Spleen (tissue), 11 donors: ENCODE measurements around the gene GUCA2A. TPM values are rescaled to one million over a fixed set of nuclear protein-coding genes. Genes with fewer than 3 reads are reported as not detected.

Source experiments
- DNase-seq: peaks from one replicate; pipeline ENCODE4 v3.0.0-alpha.2; 2020
- H3K27ac ChIP-seq, 8 donors: fragments of 200-600 bp; sonication (generic) in 7 of 8; 1 replicate in 4 of 8; 2 replicates in 4 of 8; pipeline versions ENCODE4 v1.5.0 to v1.8.0; 2016 to 2021; ENCODE audit warnings: inconsistent platforms in 4 of 8, mild to moderate bottlenecking in 4 of 8, moderate library complexity in 1 of 8
- H3K27me3 ChIP-seq, 7 donors: fragments of 200-600 bp; sonication (generic) in 6 of 7; replicated peaks in 1 of 7; 1 replicate in 4 of 7; 2 replicates in 3 of 7; pipeline versions ENCODE4 v1.5.0 to v1.8.0; 2016 to 2021; ENCODE audit warnings: inconsistent platforms in 3 of 7, mild to moderate bottlenecking in 1 of 7
- H3K36me3 ChIP-seq, 6 donors: fragments of 200-600 bp; sonication (generic) in 5 of 6; 1 replicate in 4 of 6; 2 replicates in 2 of 6; pipeline versions ENCODE4 v1.5.0 to v1.8.0; 2016 to 2021; ENCODE audit warnings: inconsistent platforms in 2 of 6
- H3K4me1 ChIP-seq, 6 donors: fragments of 200-600 bp; sonication (generic) in 5 of 6; 1 replicate in 3 of 6; 2 replicates in 3 of 6; pipeline versions ENCODE4 v1.5.0 to v1.8.0; 2016 to 2021; ENCODE audit warnings: inconsistent platforms in 3 of 6
- H3K4me3 ChIP-seq, 8 donors: fragments of 200-600 bp; sonication (generic) in 7 of 8; 1 replicate in 4 of 8; 2 replicates in 4 of 8; pipeline versions ENCODE4 v1.5.0 to v1.8.0; 2016 to 2021; ENCODE audit warnings: inconsistent platforms in 4 of 8, mild to moderate bottlenecking in 4 of 8, moderate library complexity in 2 of 8
- H3K9me3 ChIP-seq, 8 donors: fragments of 200-600 bp; sonication (generic) in 7 of 8; 1 replicate in 4 of 8; 2 replicates in 4 of 8; pipeline versions ENCODE4 v1.5.0 to v1.8.0; 2016 to 2021; ENCODE audit warnings: inconsistent platforms in 4 of 8
- POLR2A ChIP-seq, 3 donors: fragments of 450-650 bp; IDR thresholded peaks; one replicate each; pipeline ENCODE4 v1.5.1; 2017; ENCODE audit warnings: antibody characterized with exemption in 3 of 3, mild to moderate bottlenecking in 1 of 3
- POLR2AphosphoS5 ChIP-seq, 3 donors: sonication (generic); formaldehyde crosslinking; IDR thresholded peaks; one replicate each; pipeline ENCODE4 v1.5.1; 2017; ENCODE audit warnings: antibody characterized with exemption in 3 of 3
- WGBS, 5 donors: extraction: QIAGEN DNeasy Blood & Tissue Kit in 3 of 5; methylation state at CpG; one replicate each; pipeline versions ENCODE4 v1.1.5 to v1.1.7; 2013 to 2018; 5-methylcytosine and 5-hydroxymethylcytosine counted together
- intact Hi-C: fragments of 100-400 bp; cut with DNase I; formaldehyde crosslinking; loops from one replicate; pipeline ENCODE4 v1.15.0; 2023; ENCODE audit warnings: low total_unique reads
- polyA plus RNA-seq, 3 donors: library from polyadenylated mRNA; stranded (reverse); fragments of 200-250 nt; gene quantifications; one replicate each; pipeline ENCODE4 v1.2.1, GENCODE V29; 2013
- total RNA-seq, 7 donors: library from RNA; depleted of rRNA in 3 of 7; stranded (reverse); fragments of >200 nt in 3 of 7; fragmentation: NEBNext Ultra II Directional in 4 of 7; extraction: Animal tissue kit (Norgen Biotek cat#: 25700) in 4 of 7; gene quantifications; one replicate each; pipeline versions ENCODE4 v1.1.0 to v1.2.1, GENCODE V29; 2016 to 2021
- TF ChIP-seq, protein P1 (sequence below), 11 experiments: fragments of 200-600 bp in 7 of 11; fragments of 450-650 bp in 4 of 11; sonication (generic) in 4 of 11; IDR thresholded peaks in 8 of 11; conservative IDR thresholded peaks in 3 of 11; 1 replicate in 7 of 11; 2 replicates in 4 of 11; pipeline versions ENCODE4 v1.4.0 to v1.8.0; 2016 to 2021; ENCODE audit warnings: antibody characterized with exemption in 11 of 11, inconsistent platforms in 4 of 11, mild to moderate bottlenecking in 1 of 11
- donor health status: healthy with polysubstance abuse.
- donor health status: DM: no; HTN: no; CAD: no; lungs with moderate emphysema.
- donor health status: DM: no; HTN: no; CAD: no.
- donor health status: Bipolar disorder and iron deficiency.
- donor health status: healthy.
- donor health status: DM: no; HTN: no; CAD: no.
- donor health status: DM: yes; HTN: yes; CAD: no.

GUCA2A gene
- total and polyA plus RNA-seq, 10 donors, result not detected

GRCh38 chr1:42175314-42176054 is 10.9 kb upstream of the GUCA2A start:
- H3K27me3 ChIP-seq, result no peaks in the 10 kb centered on the region
- intact Hi-C loops, result loop anchor here (10.0 kb wide), 2 partner anchors 159 to 601 kb away; partner anchors contain the start of gene FOXJ3
- DNase-seq, result no peak
- 91 to 97% (median 96%) methylated on average over 7 of the region's 7 CpGs for WGBS, 5 donors
- no peak overlapping the region for H3K27ac ChIP-seq
- no peaks in the 10 kb centered on the region for H3K9me3 ChIP-seq
- peaks cover 0 to 38% (median 5%) of the 10 kb centered on the region in 6 donors for H3K36me3 ChIP-seq
- H3K4me1 ChIP-seq, result peaks cover 9 to 47% (median 32%) of the 10 kb centered on the region in 6 donors
- no peak overlapping the region for H3K4me3 ChIP-seq
- TF ChIP-seq, protein P1, sequence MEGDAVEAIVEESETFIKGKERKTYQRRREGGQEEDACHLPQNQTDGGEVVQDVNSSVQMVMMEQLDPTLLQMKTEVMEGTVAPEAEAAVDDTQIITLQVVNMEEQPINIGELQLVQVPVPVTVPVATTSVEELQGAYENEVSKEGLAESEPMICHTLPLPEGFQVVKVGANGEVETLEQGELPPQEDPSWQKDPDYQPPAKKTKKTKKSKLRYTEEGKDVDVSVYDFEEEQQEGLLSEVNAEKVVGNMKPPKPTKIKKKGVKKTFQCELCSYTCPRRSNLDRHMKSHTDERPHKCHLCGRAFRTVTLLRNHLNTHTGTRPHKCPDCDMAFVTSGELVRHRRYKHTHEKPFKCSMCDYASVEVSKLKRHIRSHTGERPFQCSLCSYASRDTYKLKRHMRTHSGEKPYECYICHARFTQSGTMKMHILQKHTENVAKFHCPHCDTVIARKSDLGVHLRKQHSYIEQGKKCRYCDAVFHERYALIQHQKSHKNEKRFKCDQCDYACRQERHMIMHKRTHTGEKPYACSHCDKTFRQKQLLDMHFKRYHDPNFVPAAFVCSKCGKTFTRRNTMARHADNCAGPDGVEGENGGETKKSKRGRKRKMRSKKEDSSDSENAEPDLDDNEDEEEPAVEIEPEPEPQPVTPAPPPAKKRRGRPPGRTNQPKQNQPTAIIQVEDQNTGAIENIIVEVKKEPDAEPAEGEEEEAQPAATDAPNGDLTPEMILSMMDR (IDR thresholded peaks at IDR 0.05 in 8 of 11, conservative IDR thresholded peaks at IDR 0.05 in 3 of 11), result no peak
- no peak for TF ChIP-seq POLR2A (IDR thresholded peaks at IDR 0.05)
- no peak for TF ChIP-seq POLR2AphosphoS5 (IDR thresholded peaks at IDR 0.05)

DNA sequence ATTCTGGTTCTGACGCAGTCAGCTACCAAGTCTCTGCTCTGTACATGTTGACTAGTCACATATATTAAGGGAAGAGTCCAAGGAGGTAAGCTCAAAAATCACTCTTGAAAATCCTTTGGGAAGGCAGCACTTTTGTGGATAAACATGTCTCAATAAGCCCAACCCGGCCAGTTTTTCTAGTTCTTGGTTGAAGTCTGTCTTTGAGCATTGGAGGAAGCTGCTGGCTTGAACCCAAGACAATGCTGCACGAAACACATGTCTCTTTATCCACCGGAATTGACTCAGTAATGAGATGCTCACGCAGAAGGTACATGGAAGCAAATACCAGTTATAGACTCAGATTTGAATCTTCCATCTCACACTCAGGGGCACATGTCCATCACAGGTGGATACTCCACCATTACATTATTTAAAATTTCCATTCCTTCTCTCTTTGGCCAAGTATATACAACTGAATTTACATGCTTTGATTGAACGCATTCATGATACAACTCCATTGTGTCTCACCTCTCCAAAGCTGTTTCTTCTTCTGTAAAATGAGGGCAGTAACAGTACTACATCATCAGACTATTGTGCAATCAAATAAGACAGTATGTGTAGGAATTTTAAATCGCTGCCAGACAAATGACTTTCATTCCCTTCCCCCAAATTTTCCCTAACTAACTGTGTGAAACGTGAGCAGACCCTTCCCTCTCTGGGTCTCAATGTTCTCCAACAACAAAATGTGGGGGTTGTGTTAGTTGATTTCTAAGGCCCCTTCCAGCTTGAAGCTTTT is 9.6 kb upstream of the GUCA2A start:
- no peak for DNase-seq
- TF ChIP-seq POLR2A (IDR thresholded peaks at IDR 0.05), result no peak

GRCh38 chr1:42173155-42173933 is 8.8 kb upstream of the GUCA2A start:
- H3K27ac ChIP-seq, result peak overlapping the region; percentile 45 to 79 (median 67)
- H3K9me3 ChIP-seq, result no peaks in the 10 kb centered on the region
- peak; percentile 92 for DNase-seq
- peaks cover 0 to 17% (median 0%) of the 10 kb centered on the region in 6 donors for H3K36me3 ChIP-seq
- H3K4me1 ChIP-seq, result peaks cover 9 to 53% (median 36%) of the 10 kb centered on the region in 6 donors
- WGBS, 5 donors, result 39 to 46% (median 41%) methylated on average over 9 of the region's 9 CpGs
- TF ChIP-seq, protein P1 (IDR thresholded peaks at IDR 0.05 in 8 of 11, conservative IDR thresholded peaks at IDR 0.05 in 3 of 11), result peak; percentile 75 to 97 (median 93)
- TF ChIP-seq POLR2AphosphoS5 (IDR thresholded peaks at IDR 0.05) (peak in 1 of 3 donors; percentile 23), POLR2A (IDR thresholded peaks at IDR 0.05) (no peak)
- intact Hi-C loops, result loop anchor here (10.0 kb wide), 2 partner anchors 161 to 599 kb away; partner anchors contain the start of gene FOXJ3
- no peaks in the 10 kb centered on the region for H3K27me3 ChIP-seq
- H3K4me3 ChIP-seq, result no peak overlapping the region

More for the DNA sequence above, 9.6 kb upstream of the GUCA2A start:
- no peaks in the 10 kb centered on the region for H3K9me3 ChIP-seq
- H3K27ac ChIP-seq, result peak overlapping the region in 4 of 8 donors; percentile 68 to 79 (median 75)
- H3K36me3 ChIP-seq, result peaks cover 0 to 25% (median 0%) of the 10 kb centered on the region in 6 donors
- intact Hi-C loops, result loop anchor here (10.0 kb wide), 2 partner anchors 161 to 599 kb away; partner anchors contain the start of gene FOXJ3
- no peaks in the 10 kb centered on the region for H3K27me3 ChIP-seq
- no peak overlapping the region for H3K4me3 ChIP-seq
- 76 to 90% (median 85%) methylated on average over 8 of the region's 8 CpGs for WGBS, 5 donors
- H3K4me1 ChIP-seq, result peaks cover 9 to 55% (median 35%) of the 10 kb centered on the region in 6 donors
